NCI-H1436 treated with DMSO at 0.1 percent for 48 hours (cell line): ENCODE data around the gene FLAD1.

Experiments
- DNase-seq: peaks from one replicate; lab custom pipeline; 2025; lab: John Stamatoyannopoulos, UW

The FLAD1 gene

GRCh38 chr1:155004352-155005075 lies 21.4 kb downstream of the FLAD1 start:
- no peak for DNase-seq

DNA sequence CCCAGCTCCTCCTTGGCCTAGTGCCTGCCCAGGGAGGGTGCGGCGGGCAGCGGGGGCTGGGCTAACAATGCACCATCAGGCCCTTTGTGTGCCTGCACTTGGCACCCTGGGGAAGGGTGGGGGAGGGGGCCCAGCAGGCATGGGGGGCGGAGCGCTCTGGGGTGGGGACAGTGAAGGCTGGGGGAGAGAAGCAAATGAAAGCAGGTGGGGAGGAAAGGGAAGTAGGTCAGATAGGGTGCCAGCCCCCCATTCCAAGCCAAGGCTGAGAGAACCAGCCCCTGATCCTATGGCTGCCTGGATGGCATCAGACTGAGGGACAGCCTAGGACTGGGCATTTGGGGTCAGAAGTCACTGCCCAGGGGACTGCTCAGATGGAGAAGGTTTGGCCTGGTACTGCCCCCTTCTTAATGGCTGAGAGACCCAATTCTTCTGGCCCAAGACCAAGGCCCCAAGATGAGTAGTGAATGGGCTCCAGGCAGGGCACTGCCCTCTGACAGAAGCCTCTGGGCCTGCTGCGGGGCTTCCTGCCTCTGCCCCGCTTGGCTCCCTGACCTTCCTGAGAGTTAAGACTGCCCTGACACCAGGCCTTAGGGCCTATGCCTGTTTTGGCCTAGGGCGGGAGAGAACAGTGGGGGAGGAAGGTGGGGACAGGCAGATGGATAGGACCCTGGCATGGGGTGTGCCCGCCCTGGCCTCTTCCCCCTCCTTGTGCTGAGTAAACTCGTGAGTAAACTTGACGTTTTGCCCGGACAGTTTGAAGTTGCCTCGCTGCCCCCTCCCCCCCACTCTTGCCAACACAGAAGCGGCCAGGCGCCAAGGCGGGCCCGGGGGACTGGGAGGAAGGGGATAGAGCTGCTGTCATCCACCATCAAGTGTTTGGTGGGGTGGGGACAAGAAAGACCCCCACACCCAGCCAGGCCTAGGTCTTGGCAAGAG lies 22.2 kb downstream of the FLAD1 start:
- DNase-seq, result no peak

DNA sequence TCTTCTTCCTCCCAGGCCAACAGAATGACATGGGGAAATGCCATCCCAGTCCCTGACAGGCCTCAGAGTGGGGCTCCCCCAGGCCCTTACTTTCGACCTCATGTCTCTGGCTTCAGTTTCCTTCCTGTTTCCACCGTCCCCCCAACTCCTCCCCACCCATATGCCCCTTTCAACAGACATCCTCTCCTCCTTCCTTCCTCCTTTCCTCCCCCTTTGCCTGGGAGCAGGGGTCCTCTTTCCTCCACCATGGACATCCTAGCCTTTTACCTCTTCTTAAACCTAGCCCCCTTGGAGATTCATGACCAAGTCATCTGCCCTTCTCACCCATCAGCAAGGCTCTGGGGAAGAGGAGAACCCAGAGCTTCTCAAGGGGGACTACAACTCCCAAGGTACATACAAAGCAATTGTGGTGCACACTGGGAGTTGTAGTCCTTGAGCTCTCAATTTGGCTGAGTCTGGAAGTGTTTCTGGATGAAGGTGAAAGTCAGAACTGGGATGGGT lies 23.5 kb downstream of the FLAD1 start:
- no peak for DNase-seq

GRCh38 chr1:155007251-155007828 lies 24.2 kb downstream of the FLAD1 start:
- no peak for DNase-seq

DNA sequence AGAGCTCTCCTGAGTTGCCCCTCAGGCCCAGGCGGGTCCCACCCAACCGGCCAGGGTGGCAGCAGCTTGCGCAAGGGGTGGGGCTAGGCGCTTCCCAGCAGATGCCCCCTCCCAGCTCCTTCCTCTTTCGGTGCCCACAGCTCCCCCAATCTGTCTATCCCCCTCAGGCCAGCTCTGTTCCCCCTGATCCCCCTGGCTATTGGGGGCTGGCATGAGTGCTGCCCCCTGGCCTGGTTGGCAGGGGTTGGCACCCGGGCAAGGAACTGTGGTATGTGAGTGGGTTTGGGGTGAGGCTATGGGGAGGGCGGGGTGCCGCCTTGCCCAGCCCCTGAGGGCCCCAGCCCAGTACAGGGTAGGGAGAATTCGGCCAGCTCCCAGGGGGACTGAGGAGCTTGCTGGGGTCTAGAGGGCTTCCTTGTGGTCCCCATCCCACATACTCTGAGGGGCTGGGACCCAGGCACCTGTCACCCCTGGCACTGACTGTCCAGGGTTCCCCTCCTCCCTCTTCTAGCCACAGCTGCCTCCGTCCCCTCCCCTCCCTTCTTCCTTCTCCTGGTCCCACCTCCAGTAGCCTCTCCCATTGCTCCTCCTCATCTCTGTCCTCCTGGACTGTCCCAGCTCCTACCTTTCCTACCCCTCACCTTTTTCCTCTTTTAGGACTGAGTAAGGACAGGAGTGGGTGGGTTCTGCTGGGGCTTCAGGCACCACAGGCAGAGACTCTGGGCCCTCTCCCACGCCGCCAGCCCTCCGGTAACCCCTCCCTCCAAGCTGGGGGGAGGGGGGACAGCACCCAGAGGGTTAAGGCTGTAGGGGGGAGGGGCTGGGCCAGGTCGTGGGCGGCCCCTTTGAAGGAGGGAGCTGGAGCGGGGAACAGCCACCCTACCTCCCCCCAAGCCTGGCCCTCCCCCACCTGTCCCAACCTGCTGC lies 25.1 kb downstream of the FLAD1 start:
- DNase-seq, result no peak

GRCh38 chr1:155009221-155009711 lies 26.1 kb downstream of the FLAD1 start:
- DNase-seq, result no peak

GRCh38 chr1:155009742-155010141 lies 26.6 kb downstream of the FLAD1 start:
- DNase-seq, result no peak

DNA sequence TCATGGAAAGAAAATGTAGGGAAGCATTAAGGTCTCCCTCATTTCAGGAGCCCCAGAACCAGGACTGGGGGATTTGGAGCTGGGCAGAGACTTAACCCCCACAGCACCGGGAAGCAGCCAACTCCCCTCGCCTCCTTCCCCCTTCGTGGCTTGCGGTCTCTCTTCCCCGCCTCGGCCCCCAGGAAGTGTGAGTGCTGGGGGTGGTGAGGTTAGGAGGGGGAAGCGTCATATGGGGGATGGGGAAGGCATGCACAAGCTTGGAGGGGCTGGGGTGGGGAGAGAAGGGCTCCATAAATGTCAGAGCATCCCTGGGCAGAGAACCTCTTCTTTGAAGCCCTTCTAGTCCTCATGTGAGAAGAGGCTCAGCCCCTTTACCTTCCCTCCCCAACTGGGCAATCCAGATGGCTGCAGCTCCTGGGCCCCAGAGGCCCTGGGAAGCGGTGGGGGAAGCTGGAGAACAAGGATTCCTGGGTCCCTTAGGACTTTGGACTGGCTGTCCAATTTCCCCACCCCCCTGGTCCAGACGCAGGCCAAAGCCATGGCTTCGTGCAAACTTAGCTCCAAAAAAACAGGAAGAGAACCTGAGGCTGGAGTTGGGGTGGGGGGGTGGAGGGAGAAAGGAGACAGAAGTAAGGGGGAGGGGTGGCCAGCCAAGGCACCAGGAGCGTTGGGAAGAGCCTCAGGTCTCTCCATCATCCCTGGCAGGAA lies 27.2 kb downstream of the FLAD1 start:
- no peak for DNase-seq

DNA sequence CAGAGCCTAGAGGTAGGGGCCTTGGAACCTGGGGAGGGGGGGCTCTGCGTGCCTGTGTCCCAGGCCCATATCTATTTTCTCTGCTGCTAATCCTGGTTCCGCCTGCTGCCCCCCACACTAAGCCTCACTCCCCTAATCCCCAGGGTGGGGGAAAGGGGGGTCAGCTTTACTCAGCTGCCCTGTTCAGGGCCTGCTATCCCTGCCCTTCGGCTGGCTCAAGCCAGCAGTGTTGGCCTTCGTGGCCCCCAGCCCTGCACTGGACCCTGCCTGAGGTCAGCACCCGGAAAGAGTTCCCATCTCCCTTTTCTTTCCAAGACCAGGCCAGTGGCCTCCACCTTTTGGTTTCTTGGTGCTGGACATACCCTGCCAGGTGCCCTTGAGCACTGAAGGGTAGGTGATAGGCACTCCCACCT lies 27.9 kb downstream of the FLAD1 start:
- no peak for DNase-seq

- DNase-seq, result no peak
Observed at GRCh38 chr1:155011437-155012025, 28.4 kb downstream of the FLAD1 start.

- DNase-seq, result peak; percentile 47
Observed at GRCh38 chr1:155012026-155012546, 28.9 kb downstream of the FLAD1 start.

DNA sequence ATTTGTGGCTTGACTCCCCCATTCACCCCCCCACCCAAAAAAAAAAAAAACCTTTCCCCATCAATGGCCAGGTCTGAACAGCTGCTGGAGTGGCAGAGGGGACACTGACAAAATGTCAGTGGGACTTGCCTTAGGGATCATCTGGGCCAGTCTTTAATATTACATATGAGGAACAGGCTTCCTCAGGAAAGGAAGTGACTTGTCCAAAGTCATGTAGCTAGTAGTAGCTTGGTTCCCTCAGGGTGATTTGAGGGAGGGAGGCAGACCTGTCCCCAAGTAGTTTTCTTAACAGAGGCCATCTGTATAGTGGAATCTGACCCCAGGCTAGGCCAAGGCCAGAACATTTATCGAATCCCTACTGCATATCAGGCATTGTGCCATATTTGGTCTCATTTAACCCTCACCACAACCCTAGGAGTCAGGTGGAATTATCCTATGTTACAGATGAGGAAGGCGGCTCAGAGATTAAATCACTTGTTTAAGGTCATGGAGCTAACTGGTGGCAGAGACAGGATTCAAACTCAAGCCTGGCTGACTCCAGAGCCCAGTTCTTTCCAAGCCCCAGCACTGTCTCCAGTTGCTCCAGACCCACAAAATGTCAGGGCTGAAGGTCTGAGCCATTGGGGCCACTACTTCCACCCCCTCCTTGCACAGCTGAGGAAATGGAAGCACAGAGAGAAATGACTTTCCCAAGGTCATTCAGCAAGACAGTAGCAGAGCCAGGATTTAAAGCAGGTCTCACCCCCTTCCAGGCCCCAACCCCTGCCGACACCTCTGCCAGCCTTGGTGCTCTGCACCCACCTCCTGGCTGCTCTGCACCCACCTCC lies 29.8 kb downstream of the FLAD1 start:
- no peak for DNase-seq

DNA sequence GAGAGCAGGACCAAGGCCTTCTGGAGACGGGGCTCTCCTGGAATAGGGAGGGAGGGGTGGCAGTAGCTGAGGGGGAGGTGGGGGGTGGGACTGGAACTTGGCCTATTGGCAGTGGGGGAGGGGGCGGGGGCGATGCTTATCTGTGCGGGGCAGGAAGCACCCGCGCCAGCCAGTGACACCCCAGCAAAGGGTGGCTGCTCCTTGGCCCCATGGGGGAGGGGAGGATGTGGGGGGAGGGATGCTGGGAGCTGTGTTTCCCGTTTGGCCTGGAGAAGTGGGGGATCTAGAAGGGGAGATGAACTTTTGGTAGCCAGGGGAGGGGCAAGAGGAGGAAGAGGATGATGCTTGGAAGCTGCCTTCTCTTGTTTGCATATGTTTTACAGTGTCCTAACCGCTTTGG lies 30.5 kb downstream of the FLAD1 start:
- no peak for DNase-seq

DNA sequence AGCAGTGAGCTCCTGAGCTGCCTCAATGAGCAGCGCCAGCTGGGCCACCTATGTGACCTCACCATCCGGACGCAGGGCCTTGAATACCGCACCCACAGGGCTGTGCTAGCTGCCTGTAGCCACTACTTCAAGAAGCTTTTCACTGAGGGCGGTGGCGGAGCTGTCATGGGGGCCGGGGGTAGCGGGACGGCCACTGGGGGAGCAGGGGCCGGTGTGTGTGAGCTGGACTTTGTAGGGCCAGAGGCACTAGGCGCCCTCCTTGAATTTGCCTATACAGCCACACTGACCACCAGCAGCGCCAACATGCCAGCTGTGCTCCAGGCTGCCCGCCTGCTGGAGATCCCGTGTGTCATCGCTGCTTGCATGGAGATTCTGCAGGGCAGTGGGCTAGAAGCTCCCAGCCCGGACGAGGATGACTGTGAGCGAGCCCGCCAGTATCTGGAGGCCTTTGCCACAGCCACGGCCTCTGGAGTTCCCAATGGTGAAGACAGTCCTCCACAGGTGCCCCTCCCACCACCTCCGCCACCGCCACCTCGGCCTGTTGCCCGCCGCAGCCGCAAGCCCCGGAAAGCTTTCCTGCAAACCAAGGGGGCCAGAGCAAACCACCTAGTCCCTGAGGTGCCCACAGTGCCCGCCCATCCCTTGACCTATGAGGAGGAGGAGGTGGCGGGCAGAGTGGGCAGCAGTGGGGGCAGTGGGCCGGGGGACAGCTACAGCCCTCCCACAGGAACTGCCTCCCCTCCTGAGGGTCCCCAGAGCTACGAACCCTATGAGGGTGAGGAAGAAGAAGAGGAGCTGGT lies 31.8 kb downstream of the FLAD1 start:
- DNase-seq, result no peak

DNA sequence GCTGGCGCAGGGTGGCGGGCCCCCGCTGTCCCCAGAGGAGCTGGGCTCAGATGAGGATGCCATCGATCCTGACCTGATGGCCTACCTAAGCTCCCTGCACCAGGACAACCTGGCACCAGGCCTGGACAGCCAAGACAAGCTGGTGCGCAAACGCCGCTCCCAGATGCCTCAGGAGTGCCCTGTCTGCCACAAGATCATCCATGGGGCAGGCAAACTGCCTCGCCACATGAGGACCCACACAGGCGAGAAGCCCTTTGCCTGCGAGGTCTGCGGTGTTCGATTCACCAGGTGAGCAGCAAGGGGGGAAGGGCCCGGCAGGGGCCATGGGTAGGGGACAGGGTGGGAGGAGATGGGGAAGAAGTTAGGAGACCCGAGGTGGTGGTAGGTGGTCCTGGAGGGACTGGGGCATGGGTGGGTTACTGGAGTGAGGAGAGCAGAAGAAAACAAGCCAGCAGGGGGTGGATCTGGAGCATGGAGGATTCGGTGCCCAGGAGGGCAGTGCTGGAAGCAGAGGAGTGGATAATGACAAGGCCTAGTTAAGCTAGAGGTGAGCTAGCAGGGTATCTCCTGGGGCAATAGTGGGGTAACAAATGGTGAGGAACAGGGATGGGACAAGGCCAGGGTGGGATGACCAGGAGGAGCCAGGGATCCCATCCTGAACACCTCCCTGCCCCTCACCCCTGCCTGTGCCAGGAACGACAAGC lies 32.5 kb downstream of the FLAD1 start:
- no peak for DNase-seq

GRCh38 chr1:155016231-155016831 lies 33.2 kb downstream of the FLAD1 start:
- DNase-seq, result no peak
